NK-92 (cell line): ENCODE results near the gene TNFRSF1B.

Source experiments
- DNase-seq: peaks from one replicate; lab custom pipeline; 2025; ENCODE audit not compliant: unreplicated experiment; lab: John Stamatoyannopoulos, UW

TNFRSF1B gene

GRCh38 chr1:12157366-12158231, 9.2 kb upstream of the TNFRSF1B start:
- no peak for DNase-seq

- DNase-seq, result no peak
These were observed 8.3 kb upstream of the TNFRSF1B start for GRCh38 chr1:12158357-12159092.

GRCh38 chr1:12159816-12160215, 7.0 kb upstream of the TNFRSF1B start:
- DNase-seq, result no peak

- no peak for DNase-seq
These were observed 5.5 kb upstream of the TNFRSF1B start for GRCh38 chr1:12161324-12161661.

GRCh38 chr1:12161662-12162458, 4.9 kb upstream of the TNFRSF1B start:
- DNase-seq, result no peak

- no peak for DNase-seq
These were observed 4.2 kb upstream of the TNFRSF1B start for GRCh38 chr1:12162459-12163137.

GRCh38 chr1:12163210-12163609, 3.6 kb upstream of the TNFRSF1B start:
- no peak for DNase-seq

- no peak for DNase-seq
These were observed 2.6 kb upstream of the TNFRSF1B start for GRCh38 chr1:12164210-12164609.

- no peak for DNase-seq
These were observed 1.4 kb upstream of the TNFRSF1B start for GRCh38 chr1:12165342-12165741.

GRCh38 chr1:12167493-12168429, 970 bp downstream of the TNFRSF1B start:
- DNase-seq, result no peak

GRCh38 chr1:12168451-12169160, 1.8 kb downstream of the TNFRSF1B start:
- no peak for DNase-seq

GRCh38 chr1:12169442-12170135, 2.8 kb downstream of the TNFRSF1B start:
- DNase-seq, result no peak

- DNase-seq, result no peak
These were observed 3.5 kb downstream of the TNFRSF1B start for GRCh38 chr1:12170263-12170671.

GRCh38 chr1:12171206-12172041, 4.6 kb downstream of the TNFRSF1B start:
- no peak for DNase-seq

- no peak for DNase-seq
These were observed 5.5 kb downstream of the TNFRSF1B start for GRCh38 chr1:12172042-12172851.

GRCh38 chr1:12173041-12173509, 6.3 kb downstream of the TNFRSF1B start:
- DNase-seq, result no peak

GRCh38 chr1:12173631-12174121, 6.9 kb downstream of the TNFRSF1B start:
- peak; percentile 65 for DNase-seq
